ENCODE results near the gene STAP1.

DNA sequence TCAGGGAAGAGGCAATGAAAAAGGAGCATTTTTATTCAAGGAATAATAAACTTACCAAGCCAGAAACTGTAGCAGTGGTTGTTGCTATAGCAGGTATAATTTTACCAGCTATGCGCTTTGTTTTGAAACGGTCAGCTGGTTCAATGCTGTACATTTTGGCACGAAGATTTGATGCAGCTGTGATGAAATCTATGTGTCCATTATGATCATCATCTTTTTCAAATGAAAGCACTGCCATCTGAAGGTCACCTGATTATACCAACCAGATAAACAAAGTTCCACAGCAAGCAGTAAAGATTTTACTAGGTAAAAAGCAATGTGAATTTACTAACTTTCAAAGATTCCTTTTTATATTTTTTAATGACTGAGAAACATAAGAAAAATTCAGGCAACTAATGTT, 66.4 kb downstream of the STAP1 start:
- no peak for TF ChIP-seq EGR1 (IDR thresholded peaks at IDR 0.05; ENCODE audit: borderline replicate concordance, low read depth, low read length)
- no peak for TF ChIP-seq POLR2AphosphoS5 (IDR thresholded peaks at IDR 0.05; ENCODE audit: low read depth, low read length)
- no peak for TF ChIP-seq ZNF274 (IDR thresholded peaks at IDR 0.05; ENCODE audit: borderline replicate concordance, extremely low read depth, low read length)
- TF ChIP-seq, protein P1, sequence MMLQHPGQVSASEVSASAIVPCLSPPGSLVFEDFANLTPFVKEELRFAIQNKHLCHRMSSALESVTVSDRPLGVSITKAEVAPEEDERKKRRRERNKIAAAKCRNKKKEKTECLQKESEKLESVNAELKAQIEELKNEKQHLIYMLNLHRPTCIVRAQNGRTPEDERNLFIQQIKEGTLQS (IDR thresholded peaks at IDR 0.05; ENCODE audit: insufficient read depth, low read depth, low read length), result no peak
- no peak for TF ChIP-seq SUZ12 (IDR thresholded peaks at IDR 0.05; ENCODE audit: low read length)
- no peak for TF ChIP-seq RFX5 (IDR thresholded peaks at IDR 0.05; ENCODE audit: borderline replicate concordance, low read depth, low read length)
- no peak for TF ChIP-seq RNF2 (IDR thresholded peaks at IDR 0.05; ENCODE audit: borderline replicate concordance, low read depth, low read length, missing control alignments, poor library complexity, severe bottlenecking)
- no peak for TF ChIP-seq RAD21 (IDR thresholded peaks at IDR 0.05 in 1 of 2, conservative IDR thresholded peaks at IDR 0.05 in 1 of 2; ENCODE audit: low read depth in 2 of 2, low read length in 2 of 2)
- TF ChIP-seq, protein P2, sequence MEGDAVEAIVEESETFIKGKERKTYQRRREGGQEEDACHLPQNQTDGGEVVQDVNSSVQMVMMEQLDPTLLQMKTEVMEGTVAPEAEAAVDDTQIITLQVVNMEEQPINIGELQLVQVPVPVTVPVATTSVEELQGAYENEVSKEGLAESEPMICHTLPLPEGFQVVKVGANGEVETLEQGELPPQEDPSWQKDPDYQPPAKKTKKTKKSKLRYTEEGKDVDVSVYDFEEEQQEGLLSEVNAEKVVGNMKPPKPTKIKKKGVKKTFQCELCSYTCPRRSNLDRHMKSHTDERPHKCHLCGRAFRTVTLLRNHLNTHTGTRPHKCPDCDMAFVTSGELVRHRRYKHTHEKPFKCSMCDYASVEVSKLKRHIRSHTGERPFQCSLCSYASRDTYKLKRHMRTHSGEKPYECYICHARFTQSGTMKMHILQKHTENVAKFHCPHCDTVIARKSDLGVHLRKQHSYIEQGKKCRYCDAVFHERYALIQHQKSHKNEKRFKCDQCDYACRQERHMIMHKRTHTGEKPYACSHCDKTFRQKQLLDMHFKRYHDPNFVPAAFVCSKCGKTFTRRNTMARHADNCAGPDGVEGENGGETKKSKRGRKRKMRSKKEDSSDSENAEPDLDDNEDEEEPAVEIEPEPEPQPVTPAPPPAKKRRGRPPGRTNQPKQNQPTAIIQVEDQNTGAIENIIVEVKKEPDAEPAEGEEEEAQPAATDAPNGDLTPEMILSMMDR (IDR thresholded peaks at IDR 0.05; ENCODE audit: control extremely low read depth in 1 of 3, insufficient read depth in 1 of 3, low read depth in 1 of 3, low read length in 3 of 3), result no peak
- TF ChIP-seq SP1 (IDR thresholded peaks at IDR 0.05; ENCODE audit: low read depth, low read length), result no peak
- TF ChIP-seq POLR2A (IDR thresholded peaks at IDR 0.05; ENCODE audit: control extremely low read depth in 1 of 2, low read depth in 2 of 2, low read length in 2 of 2), result no peak
- no peak for TF ChIP-seq YY1 (IDR thresholded peaks at IDR 0.05; ENCODE audit: low read depth, low read length)
- TF ChIP-seq JUND (IDR thresholded peaks at IDR 0.05; ENCODE audit: low read length), result no peak

Data from H1 (cell line).